K562 (cell line): Measurements from ENCODE around the gene SPTBN4. TPM values are rescaled to one million over a fixed set of nuclear protein-coding genes. Genes with fewer than 3 reads are reported as not detected.

Source experiments
- BRF1 ChIP-seq: IDR thresholded peaks from 3 replicates; pipeline ENCODE4 v1.6.1; 2011; ENCODE audit warnings: borderline replicate concordance, mild to moderate bottlenecking; ENCODE audit not compliant: insufficient read length; ENCODE audit errors: extremely low read depth
- CREB3 ChIP-seq: fragments of 450-650 bp; conservative IDR thresholded peaks from 2 replicates; pipeline ENCODE4 v1.6.1; 2016; ENCODE audit warnings: missing genetic modification characterization, low read depth, mild to moderate bottlenecking, missing compliant biosample characterization, moderate library complexity
- CTCF ChIP-seq, 3 experiments: IDR thresholded peaks in 2 of 3; conservative IDR thresholded peaks in 1 of 3; 2 replicates each; pipeline ENCODE4 v1.5.1; 2011 to 2012; ENCODE audit warnings: low read length in 3 of 3, mild to moderate bottlenecking in 3 of 3, control low read depth in 2 of 3, improper control_type of control experiment in 1 of 3, inconsistent platforms in 1 of 3, low read depth in 1 of 3, mixed read lengths in 1 of 3, moderate library complexity in 1 of 3; ENCODE audit not compliant: insufficient read depth in 2 of 3
- ETS2 ChIP-seq: IDR thresholded peaks from 2 replicates; pipeline ENCODE4 v1.6.1; 2016; ENCODE audit warnings: borderline replicate concordance, missing genetic modification characterization, mild to moderate bottlenecking, moderate library complexity, missing compliant biosample characterization; ENCODE audit not compliant: poor library complexity, severe bottlenecking
- EWSR1 ChIP-seq: fragments of 450-650 bp; IDR thresholded peaks from 2 replicates; pipeline ENCODE4 v1.6.1; 2018; ENCODE audit warnings: borderline replicate concordance, mild to moderate bottlenecking, low read depth, moderate library complexity; ENCODE audit not compliant: partially characterized antibody
- MCM2 ChIP-seq: fragments of 450-650 bp; IDR thresholded peaks from 2 replicates; pipeline ENCODE4 v1.6.1; 2017; ENCODE audit warnings: low read depth, mild to moderate bottlenecking
- MCM7 ChIP-seq, 2 experiments: fragments of 450-650 bp; IDR thresholded peaks; 2 replicates each; pipeline ENCODE4 v1.6.1; 2016 to 2018
- NKRF ChIP-seq: fragments of 450-650 bp; IDR thresholded peaks from 2 replicates; pipeline ENCODE4 v1.6.1; 2016; ENCODE audit warnings: borderline replicate concordance
- RBM25 ChIP-seq: fragments of 200-400 bp; formaldehyde crosslinking; IDR thresholded peaks from 2 replicates; pipeline ENCODE4 v1.6.1; 2018; ENCODE audit warnings: low read length, low read depth, moderate library complexity; ENCODE audit not compliant: severe bottlenecking
- TAF9B ChIP-seq: fragments of 450-650 bp; IDR thresholded peaks from 2 replicates; pipeline ENCODE4 v1.6.1; 2018; ENCODE audit warnings: mild to moderate bottlenecking; ENCODE audit not compliant: partially characterized antibody
- TCF15 ChIP-seq: fragments of 250-450 bp; sonication (Bioruptor Pico); IDR thresholded peaks from 2 replicates; pipeline ENCODE4 v1.8.0; 2022; ENCODE audit warnings: moderate library complexity, mild to moderate bottlenecking, inconsistent platforms
- TRIM25 ChIP-seq: fragments of 450-650 bp; IDR thresholded peaks from 2 replicates; pipeline ENCODE4 v1.7.0; 2016; ENCODE audit warnings: borderline replicate concordance
- WHSC1 ChIP-seq: IDR thresholded peaks from one replicate; pipeline ENCODE4 v1.6.1; 2012; ENCODE audit warnings: low read length, control low read depth, inconsistent platforms
- ZBTB33 ChIP-seq: sonication (generic); formaldehyde crosslinking; IDR thresholded peaks from 2 replicates; pipeline ENCODE4 v1.8.1; 2023; ENCODE audit warnings: mild to moderate bottlenecking, missing genetic modification reagents
- ZNF24 ChIP-seq: fragments of 450-650 bp; IDR thresholded peaks from 2 replicates; pipeline ENCODE4 v1.6.1; 2016
- ZNF511 ChIP-seq: sonication (generic); formaldehyde crosslinking; IDR thresholded peaks from 2 replicates; pipeline ENCODE4 v1.8.0; 2022; ENCODE audit warnings: mild to moderate bottlenecking, missing genetic modification reagents
- polyA plus RNA-seq, 8 experiments: library from polyadenylated mRNA; depleted of rRNA in 4 of 8; stranded (reverse) in 5 of 8; unstranded in 3 of 8; fragments of >200 nt; fragmentation: Nextera tagmentation in 2 of 8; fragmentation: Illumina TruSeq in 1 of 8; extraction: Ambion mirVana in 2 of 8; extraction: Trizol in 1 of 8; gene quantifications; 2 replicates each; pipeline versions ENCODE4 v1.2.1 to v1.2.3, GENCODE V29; 2011 to 2014; ENCODE audit warnings: inconsistent platforms in 1 of 8, missing spikeins in 1 of 8
- total RNA-seq, 7 experiments: library from RNA; depleted of rRNA in 6 of 7; stranded (reverse); fragments of >200 nt in 6 of 7; fragmentation: Illumina TruSeq in 2 of 7; extraction: Trizol in 2 of 7; gene quantifications; 2 replicates each; pipeline versions ENCODE4 v1.2.1 to v1.2.3, GENCODE V29; 2011 to 2021; ENCODE audit warnings: low replicate concordance in 1 of 7

Gene SPTBN4
- total and polyA plus RNA-seq, 9 of the 15 experiments (the other 6 are each of a cell fraction or from before 2014, with no cell fraction given): 0.01 to 1.5 (median 0.86) TPM

GRCh38 chr19:40576585-40577451 lies 110.0 kb downstream of the SPTBN4 start, which contains the start of gene SHKBP1 (continued):
- no peak for TF ChIP-seq TRIM25
- TF ChIP-seq TAF9B: no peak
- no peak for TF ChIP-seq CREB3
- TF ChIP-seq MCM7 (IDR thresholded peaks at IDR 0.05): no peak
- no peak for TF ChIP-seq TCF15 (CRISPR knock-in tag)
- TF ChIP-seq CTCF (IDR thresholded peaks at IDR 0.05 in 2 of 3, conservative IDR thresholded peaks at IDR 0.05 in 1 of 3; ENCODE audit: insufficient read depth in 2 of 3, low read depth in 1 of 3, low read length in 3 of 3): 0 out of 6 replicates have a peak, but pooled peaks of 1 of the 3 experiments have one; percentile 1
- TF ChIP-seq ETS2 (tag): no peak
- peak; percentile 57; the same call in 1 of the 2 replicates for TF ChIP-seq NKRF
- no peak for TF ChIP-seq WHSC1
- TF ChIP-seq MCM2: no peak
- TF ChIP-seq EWSR1: no peak
- TF ChIP-seq ZBTB33: no peak
- TF ChIP-seq BRF1: no peak
- peak; percentile 96 for TF ChIP-seq RBM25
- no peak for TF ChIP-seq ZNF24
- peak; percentile 38; the same call in 1 of the 2 replicates for TF ChIP-seq ZNF511
